Epithelial cell of proximal tubule (primary cell): ENCODE measurements around the gene PADI6. TPM values are rescaled to one million over a fixed set of nuclear protein-coding genes. Genes with fewer than 3 reads are reported as not detected.

Experiments used
- DNase-seq: peaks from one replicate; pipeline ENCODE4 v3.0.0-alpha.2; 2011; ENCODE audit warnings: low read depth
- H3K4me3 ChIP-seq: 2 replicates; pipeline ENCODE4 v1.5.1; 2011; ENCODE audit warnings: low read depth, mild to moderate bottlenecking, low read length
- CTCF ChIP-seq: conservative IDR thresholded peaks from 2 replicates; pipeline ENCODE4 v1.5.1; 2012; ENCODE audit warnings: low read depth, mild to moderate bottlenecking, low read length
- total RNA-seq: library from RNA; depleted of rRNA; stranded (reverse); fragments of >200 nt; gene quantifications from 2 replicates; pipeline ENCODE4 v1.2.3, GENCODE V29; 2015

PADI6 gene
- not detected in 2 replicates for total RNA-seq

- H3K4me3 ChIP-seq, result no peak within 1 kb of the TSS
- no peak for DNase-seq
- TF ChIP-seq CTCF, result no peak
Measured at GRCh38 chr1:17371896-17372295, at the start of gene PADI6. TSS of gene PADI6 (plus strand) at chr1:17372196. CDS start at chr1:17372246, 50 bp downstream.

GRCh38 chr1:17328855-17329254, 43.1 kb upstream of the PADI6 start:
- no peak for TF ChIP-seq CTCF

GRCh38 chr1:17329610-17330009, 42.4 kb upstream of the PADI6 start:
- no peak overlapping the region for H3K4me3 ChIP-seq
- no peak for TF ChIP-seq CTCF

More at GRCh38 chr1:17328855-17329254, 43.1 kb upstream of the PADI6 start:
- no peak overlapping the region for H3K4me3 ChIP-seq
- no peak for DNase-seq

GRCh38 chr1:17330856-17331255, 41.1 kb upstream of the PADI6 start:
- H3K4me3 ChIP-seq, result no peak overlapping the region
- no peak for DNase-seq
- TF ChIP-seq CTCF, result no peak

More at GRCh38 chr1:17329610-17330009, 42.4 kb upstream of the PADI6 start:
- DNase-seq, result no peak

- no peak overlapping the region for H3K4me3 ChIP-seq
- no peak for TF ChIP-seq CTCF
- DNase-seq, result no peak
Measured at GRCh38 chr1:17333081-17333480, 38.9 kb upstream of the PADI6 start.

GRCh38 chr1:17335821-17336710, 35.9 kb upstream of the PADI6 start:
- H3K4me3 ChIP-seq, result no peak overlapping the region
- DNase-seq, result no peak
- TF ChIP-seq CTCF, result peak; percentile 98
